Stimulated activated CD8-positive, alpha-beta memory T cell treated with anti-CD3 and anti-CD28 coated beads, Interleukin-15, amount 100 ng/mL, for 48 hours (primary cell): Measurements from ENCODE around the gene PCDHGA12.
"Not testable (repeated sequence)": the region's sequence is repeated elsewhere in the genome, so short reads cannot be mapped to it uniquely, and the experiment has no call there.

ENCODE experiments used
- DNase-seq, 2 donors: peaks; one replicate each; pipeline ENCODE4 v3.0.0-alpha.2; 2020; ENCODE audit warnings: low read depth in 2 of 2

PCDHGA12 gene

GRCh38 chr5:141430332-141431113, at the start of gene PCDHGA12:
TSS of gene PCDHGA12 (plus strand) at chr5:141430507. CDS start at chr5:141430760, 253 bp downstream.
- DNase-seq = no peak

GRCh38 chr5:141382469-141383294, 47.6 kb upstream of the PCDHGA12 start, which contains the start of gene PCDHGA7:
TSS of gene PCDHGA7 (plus strand) at chr5:141382742. CDS start at chr5:141382900, 158 bp downstream.
- no peak for DNase-seq

- no peak for DNase-seq
Observed at GRCh38 chr5:141383345-141383744, 47.0 kb upstream of the PCDHGA12 start.

DNA sequence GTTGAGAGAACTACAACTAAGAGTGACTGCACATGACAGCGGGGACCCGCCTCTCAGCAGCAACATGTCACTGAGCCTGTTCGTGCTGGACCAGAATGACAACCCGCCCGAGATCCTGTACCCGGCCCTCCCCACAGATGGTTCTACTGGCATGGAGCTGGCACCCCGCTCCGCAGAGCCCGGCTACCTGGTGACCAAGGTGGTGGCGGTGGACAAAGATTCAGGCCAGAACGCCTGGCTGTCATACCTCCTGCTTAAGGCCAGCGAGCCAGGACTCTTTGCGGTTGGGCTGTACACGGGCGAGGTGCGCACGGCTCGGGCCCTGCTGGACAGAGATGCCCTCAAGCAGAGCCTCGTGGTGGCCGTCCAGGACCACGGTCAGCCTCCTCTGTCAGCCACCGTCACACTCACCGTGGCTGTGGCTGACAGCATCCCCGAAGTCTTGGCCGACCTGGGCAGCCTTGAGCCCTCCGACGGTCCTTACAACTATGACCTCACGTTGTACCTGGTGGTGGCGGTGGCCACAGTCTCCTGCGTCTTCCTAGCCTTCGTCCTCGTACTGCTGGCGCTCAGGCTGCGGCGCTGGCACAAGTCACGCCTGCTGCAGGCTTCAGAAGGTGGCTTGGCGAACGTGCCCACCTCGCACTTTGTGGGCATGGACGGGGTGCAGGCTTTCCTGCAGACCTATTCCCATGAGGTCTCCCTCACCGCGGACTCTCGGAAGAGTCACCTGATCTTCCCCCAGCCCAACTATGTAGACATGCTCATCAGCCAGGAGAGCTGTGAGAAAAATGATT, 45.6 kb upstream of the PCDHGA12 start:
- DNase-seq = no peak

DNA sequence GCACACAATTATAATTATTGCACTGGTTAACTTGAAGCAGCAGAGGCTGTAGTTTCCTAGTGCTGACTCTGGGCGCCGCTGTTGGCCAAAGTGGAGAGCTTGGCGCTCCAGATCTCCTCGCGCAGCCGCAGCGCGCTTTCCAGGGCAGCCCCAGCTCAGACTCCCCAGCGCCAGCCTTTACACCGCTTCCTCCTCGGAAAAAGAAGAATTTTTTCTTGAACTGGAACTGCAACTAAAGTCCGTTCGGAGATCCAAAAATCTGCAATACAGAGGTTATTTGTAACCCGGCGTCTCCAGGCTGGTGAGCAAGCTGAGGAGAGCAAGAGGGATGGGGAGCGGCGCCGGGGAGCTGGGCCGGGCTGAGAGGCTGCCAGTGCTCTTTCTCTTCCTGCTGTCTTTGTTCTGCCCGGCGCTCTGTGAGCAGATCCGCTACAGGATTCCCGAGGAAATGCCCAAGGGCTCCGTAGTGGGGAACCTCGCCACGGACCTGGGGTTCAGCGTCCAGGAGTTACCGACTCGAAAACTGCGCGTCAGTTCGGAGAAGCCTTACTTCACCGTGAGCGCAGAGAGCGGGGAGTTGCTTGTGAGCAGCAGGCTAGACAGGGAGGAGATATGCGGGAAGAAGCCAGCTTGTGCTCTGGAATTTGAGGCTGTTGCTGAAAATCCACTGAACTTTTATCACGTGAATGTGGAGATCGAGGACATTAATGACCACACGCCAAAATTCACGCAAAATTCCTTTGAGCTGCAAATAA, 42.6 kb upstream of the PCDHGA12 start, which contains the start of gene PCDHGB4:
TSS of gene PCDHGB4 (plus strand) at position 142 of the 755 bp plus-strand sequence. CDS start at position 329, 187 bp downstream.
- DNase-seq = not testable (repeated sequence)

GRCh38 chr5:141388661-141389060, 41.6 kb upstream of the PCDHGA12 start:
- no peak for DNase-seq

- DNase-seq = no peak
Observed at GRCh38 chr5:141389153-141390042, 40.9 kb upstream of the PCDHGA12 start.

- DNase-seq = no peak
Observed at GRCh38 chr5:141392429-141393198, 37.7 kb upstream of the PCDHGA12 start, which contains the start of gene PCDHGA8. TSS of gene PCDHGA8 (plus strand) at chr5:141392633. CDS start at chr5:141392814, 181 bp downstream.

- DNase-seq = no peak
Observed at GRCh38 chr5:141393267-141393666, 37.0 kb upstream of the PCDHGA12 start.

- DNase-seq = not testable (repeated sequence)
Observed at GRCh38 chr5:141394401-141395187, 35.7 kb upstream of the PCDHGA12 start.

DNA sequence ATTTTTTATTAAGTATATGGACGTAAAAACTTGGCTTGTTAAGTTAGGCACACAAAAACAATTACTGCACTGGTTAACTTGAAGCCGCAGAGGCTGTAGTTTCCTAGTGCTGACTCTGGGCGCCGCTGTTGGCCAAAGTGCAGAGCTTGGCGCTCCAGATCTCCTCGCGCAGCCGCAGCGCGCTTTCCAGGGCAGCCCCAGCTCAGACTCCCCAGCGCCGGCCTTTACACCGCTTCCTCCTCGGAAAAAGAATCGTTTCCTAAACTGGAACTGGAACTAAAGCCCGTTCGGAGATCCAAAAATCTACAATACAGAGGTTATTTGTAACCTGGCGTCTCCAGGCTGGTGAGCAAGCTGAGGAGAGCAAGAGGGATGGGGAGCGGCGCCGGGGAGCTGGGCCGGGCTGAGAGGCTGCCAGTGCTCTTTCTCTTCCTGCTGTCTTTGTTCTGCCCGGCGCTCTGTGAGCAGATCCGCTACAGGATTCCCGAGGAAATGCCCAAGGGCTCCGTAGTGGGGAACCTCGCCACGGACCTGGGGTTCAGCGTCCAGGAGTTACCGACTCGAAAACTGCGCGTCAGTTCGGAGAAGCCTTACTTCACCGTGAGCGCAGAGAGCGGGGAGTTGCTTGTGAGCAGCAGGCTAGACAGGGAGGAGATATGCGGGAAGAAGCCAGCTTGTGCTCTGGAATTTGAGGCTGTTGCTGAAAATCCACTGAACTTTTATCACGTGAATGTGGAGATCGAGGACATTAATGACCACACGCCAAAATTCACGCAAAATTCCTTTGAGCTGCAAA, 32.4 kb upstream of the PCDHGA12 start, which contains the start of gene PCDHGB5:
TSS of gene PCDHGB5 (plus strand) at position 192 of the 796 bp plus-strand sequence. CDS start at position 373, 181 bp downstream.
- DNase-seq = not testable (repeated sequence)

GRCh38 chr5:141398608-141399007, 31.7 kb upstream of the PCDHGA12 start:
- no peak for DNase-seq

DNA sequence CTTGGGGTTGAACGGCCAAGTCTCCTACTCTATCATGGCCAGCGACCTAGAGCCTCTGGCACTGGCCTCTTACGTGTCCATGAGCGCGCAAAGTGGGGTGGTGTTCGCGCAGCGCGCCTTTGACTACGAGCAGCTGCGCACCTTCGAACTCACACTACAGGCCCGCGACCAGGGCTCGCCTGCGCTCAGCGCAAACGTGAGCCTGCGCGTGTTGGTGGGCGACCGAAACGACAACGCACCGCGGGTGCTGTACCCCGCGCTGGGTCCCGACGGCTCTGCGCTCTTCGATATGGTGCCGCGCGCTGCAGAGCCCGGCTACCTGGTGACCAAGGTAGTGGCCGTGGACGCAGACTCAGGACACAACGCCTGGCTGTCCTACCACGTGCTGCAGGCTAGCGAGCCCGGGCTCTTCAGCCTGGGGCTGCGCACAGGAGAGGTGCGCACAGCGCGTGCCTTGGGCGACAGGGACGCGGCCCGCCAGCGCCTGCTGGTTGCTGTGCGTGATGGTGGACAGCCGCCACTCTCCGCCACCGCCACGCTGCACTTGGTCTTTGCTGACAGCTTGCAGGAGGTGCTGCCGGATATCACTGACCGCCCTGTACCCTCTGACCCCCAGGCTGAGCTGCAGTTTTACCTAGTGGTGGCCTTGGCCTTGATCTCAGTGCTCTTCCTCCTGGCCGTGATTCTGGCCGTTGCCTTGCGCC, 30.6 kb upstream of the PCDHGA12 start:
- DNase-seq = no peak

DNA sequence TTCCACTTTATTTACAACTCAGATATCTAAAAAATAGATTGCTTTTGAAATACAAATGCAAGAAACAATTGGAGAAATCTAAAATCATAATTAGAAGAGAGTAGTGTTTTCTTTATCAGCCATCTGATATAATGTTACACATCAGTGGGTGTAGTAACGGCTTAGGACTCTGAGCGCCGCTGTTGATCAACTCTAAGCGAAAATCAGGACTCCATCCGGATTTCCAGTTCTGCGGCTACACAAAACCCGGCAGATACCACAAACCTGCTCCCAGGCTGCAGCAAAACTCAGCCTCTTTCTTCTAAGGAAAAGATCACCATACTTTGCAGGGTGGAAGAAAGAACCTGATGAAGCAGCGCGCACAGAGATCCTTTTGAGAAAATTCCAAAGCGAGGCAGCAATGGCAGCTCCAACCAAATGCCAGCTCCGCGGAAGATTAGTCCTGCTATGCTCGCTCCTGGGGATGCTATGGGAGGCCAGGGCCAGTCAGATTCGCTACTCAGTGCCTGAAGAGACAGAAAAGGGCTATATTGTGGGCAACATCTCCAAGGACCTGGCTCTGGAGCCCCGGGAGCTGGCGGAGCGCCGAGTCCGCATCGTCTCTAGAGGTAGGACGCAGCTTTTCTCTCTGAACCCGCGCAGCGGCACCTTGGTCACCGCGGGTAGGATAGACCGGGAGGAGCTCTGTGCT, 27.6 kb upstream of the PCDHGA12 start, which contains the start of gene PCDHGA9:
TSS of gene PCDHGA9 (plus strand) at position 226 of the 691 bp plus-strand sequence. CDS start at position 401, 175 bp downstream.
- DNase-seq = no peak

DNA sequence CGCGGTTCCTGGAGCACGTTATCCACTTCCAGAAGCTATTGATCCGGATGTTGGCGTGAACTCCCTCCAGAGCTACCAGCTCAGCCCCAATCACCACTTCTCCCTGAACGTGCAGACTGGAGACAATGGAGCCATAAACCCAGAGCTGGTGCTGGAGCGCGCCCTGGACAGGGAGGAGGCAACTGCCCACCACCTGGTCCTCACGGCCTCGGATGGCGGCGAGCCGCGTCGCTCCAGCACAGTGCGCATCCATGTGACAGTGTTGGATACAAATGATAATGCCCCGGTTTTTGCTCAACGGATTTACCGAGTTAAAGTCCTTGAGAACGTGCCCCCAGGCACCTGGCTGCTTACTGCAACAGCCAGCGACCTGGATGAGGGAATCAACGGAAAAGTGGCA, 26.9 kb upstream of the PCDHGA12 start:
- DNase-seq = no peak
